DOHH2 (cell line): ENCODE results near the gene WDR64.

Source experiments
- H3F3A ChIP-seq: fragments of 200-600 bp; sonication (generic), shearing (Covaris generic); 2 replicates; pipeline ENCODE4 v1.6.0; 2016; ENCODE audit warnings: antibody characterized with exemption, mild to moderate bottlenecking; ENCODE audit not compliant: control insufficient read depth, insufficient read depth
- H3K27ac ChIP-seq: fragments of 200-600 bp; sonication (generic); 2 replicates; pipeline ENCODE4 v1.5.1; 2014; ENCODE audit warnings: low read depth, mild to moderate bottlenecking, low read length, moderate library complexity
- H3K27me3 ChIP-seq: fragments of 200-600 bp; sonication (generic); 2 replicates; pipeline ENCODE4 v1.6.1; 2014; ENCODE audit warnings: mild to moderate bottlenecking, low read length, mixed read lengths; ENCODE audit not compliant: control insufficient read depth
- H3K36me3 ChIP-seq: fragments of 200-600 bp; sonication (generic); 2 replicates; pipeline ENCODE4 v1.6.1; 2014; ENCODE audit warnings: mild to moderate bottlenecking, low read length, moderate library complexity, mixed read lengths; ENCODE audit not compliant: control insufficient read depth
- H3K4me1 ChIP-seq: fragments of 200-600 bp; sonication (generic); 2 replicates; pipeline ENCODE4 v1.6.1; 2014; ENCODE audit warnings: mild to moderate bottlenecking, low read length, mixed read lengths; ENCODE audit not compliant: control insufficient read depth
- H3K4me2 ChIP-seq: fragments of 200-600 bp; sonication (generic); 2 replicates; pipeline ENCODE4 v1.6.0; 2014; ENCODE audit warnings: mild to moderate bottlenecking, low read length, moderate library complexity
- H3K4me3 ChIP-seq: fragments of 200-600 bp; sonication (generic); 2 replicates; pipeline ENCODE4 v1.5.1; 2014; ENCODE audit warnings: mild to moderate bottlenecking, low read length, mixed read lengths
- H3K79me2 ChIP-seq: fragments of 200-600 bp; sonication (generic); 2 replicates; pipeline ENCODE4 v1.6.1; 2014; ENCODE audit warnings: mild to moderate bottlenecking, low read length, mixed read lengths; ENCODE audit not compliant: control insufficient read depth
- H3K9me2 ChIP-seq: fragments of 200-600 bp; sonication (generic); replicated peaks from 2 replicates; pipeline ENCODE4 v1.6.1; 2014; ENCODE audit warnings: mild to moderate bottlenecking, low read length, mixed read lengths; ENCODE audit not compliant: control insufficient read depth
- H3K9me3 ChIP-seq: fragments of 200-600 bp; sonication (generic); 2 replicates; pipeline ENCODE4 v1.6.1; 2014; ENCODE audit warnings: antibody characterized with exemption, low read length, mixed read lengths; ENCODE audit not compliant: control insufficient read depth, insufficient read depth
- H4K20me1 ChIP-seq: fragments of 200-600 bp; sonication (generic); 2 replicates; pipeline ENCODE4 v1.6.0; 2014; ENCODE audit warnings: low read depth, mild to moderate bottlenecking, antibody characterized with exemption, low read length, moderate library complexity; ENCODE audit not compliant: control insufficient read depth, insufficient read depth
- CTCF ChIP-seq: fragments of 200-600 bp; sonication (generic); IDR thresholded peaks from one replicate; pipeline ENCODE4 v1.5.1; 2014; ENCODE audit warnings: antibody characterized with exemption, mild to moderate bottlenecking, low read depth, low read length; ENCODE audit not compliant: poor library complexity, severe bottlenecking
- EZH2phosphoT487 ChIP-seq: fragments of 200-600 bp; sonication (generic); IDR thresholded peaks from 2 replicates; pipeline ENCODE4 v1.6.1; 2017; ENCODE audit warnings: borderline replicate concordance, mild to moderate bottlenecking, antibody characterized with exemption, low read length, moderate library complexity, mixed read lengths

The WDR64 gene

GRCh38 chr1:241696815-241697639 is 44.9 kb downstream of the WDR64 start:
- no peak overlapping the region for H3K4me2 ChIP-seq
- H3K36me3 ChIP-seq: no peaks in the 10 kb centered on the region
- H3F3A ChIP-seq: no peaks in the 10 kb centered on the region
- no peak overlapping the region for H3K4me3 ChIP-seq
- H3K4me1 ChIP-seq: no peaks in the 10 kb centered on the region
- H3K27me3 ChIP-seq: peaks cover 8% of the 10 kb centered on the region; the same call in 1 of the 2 replicates
- H3K9me2 ChIP-seq: no peaks in the 10 kb centered on the region
- no peaks in the 10 kb centered on the region for H3K79me2 ChIP-seq
- no peak overlapping the region for H3K27ac ChIP-seq
- H4K20me1 ChIP-seq: no peaks in the 10 kb centered on the region
- no peaks in the 10 kb centered on the region for H3K9me3 ChIP-seq
- no peak for TF ChIP-seq EZH2phosphoT487
- no peak for TF ChIP-seq CTCF

DNA sequence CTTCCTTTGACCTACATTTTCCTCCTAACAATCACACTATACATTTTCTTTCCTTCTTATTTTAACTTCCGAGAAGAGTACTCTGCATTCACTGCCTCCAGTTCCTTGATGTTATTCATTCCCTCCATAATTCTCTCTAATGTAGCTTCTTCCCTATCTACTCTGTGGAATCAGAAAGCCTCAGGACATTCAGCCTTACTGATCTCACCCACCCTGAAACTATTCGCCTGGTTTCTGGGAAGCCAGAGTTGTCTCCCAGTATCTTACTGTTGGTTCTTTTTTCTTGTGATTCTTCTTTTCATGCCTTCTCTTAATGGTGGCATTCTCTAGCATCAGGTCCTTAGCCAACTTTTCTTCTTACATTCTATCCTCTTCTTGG is 45.5 kb downstream of the WDR64 start:
- TF ChIP-seq EZH2phosphoT487 (no peak), CTCF (no peak)
- no peak overlapping the region for H3K4me2 ChIP-seq

GRCh38 chr1:241698177-241698576 is 46.1 kb downstream of the WDR64 start:
- Histone ChIP-seq H3K4me1 (no peaks in the 10 kb centered on the region), H3K27me3 (peaks cover 8% of the 10 kb centered on the region; the same call in 1 of the 2 replicates)
- TF ChIP-seq EZH2phosphoT487 (no peak), CTCF (no peak)

More for the DNA sequence above, 45.5 kb downstream of the WDR64 start:
- no peaks in the 10 kb centered on the region for H3K36me3 ChIP-seq
- H3K9me3 ChIP-seq: no peaks in the 10 kb centered on the region
- H3K4me3 ChIP-seq: no peak overlapping the region
- H3K27me3 ChIP-seq: peaks cover 8% of the 10 kb centered on the region; the same call in 1 of the 2 replicates
- no peak overlapping the region for H3K27ac ChIP-seq
- H3K9me2 ChIP-seq: no peaks in the 10 kb centered on the region
- no peaks in the 10 kb centered on the region for H4K20me1 ChIP-seq
- H3F3A ChIP-seq: no peaks in the 10 kb centered on the region
- no peaks in the 10 kb centered on the region for H3K79me2 ChIP-seq
- no peaks in the 10 kb centered on the region for H3K4me1 ChIP-seq

More at GRCh38 chr1:241698177-241698576, 46.1 kb downstream of the WDR64 start:
- Histone ChIP-seq H3K9me3 (no peaks in the 10 kb centered on the region), H4K20me1 (no peaks in the 10 kb centered on the region), H3K9me2 (no peaks in the 10 kb centered on the region), H3K4me2 (no peak overlapping the region), H3F3A (no peaks in the 10 kb centered on the region), H3K36me3 (no peaks in the 10 kb centered on the region), H3K27ac (no peak overlapping the region), H3K4me3 (no peak overlapping the region), H3K79me2 (no peaks in the 10 kb centered on the region)
